Stomach (tissue), 4 donors: Measurements from ENCODE around the gene PPM1E.

Experiments
- CTCF ChIP-seq, 7 experiments: fragments of 450-650 bp in 4 of 7; fragments of 200-600 bp in 3 of 7; sonication (generic) in 3 of 7; IDR thresholded peaks; one replicate each; pipeline ENCODE4 v1.5.1; 2016 to 2019; ENCODE audit warnings: antibody characterized with exemption in 7 of 7, control low read depth in 2 of 7, mild to moderate bottlenecking in 1 of 7
- EP300 ChIP-seq: sonication (generic); formaldehyde crosslinking; IDR thresholded peaks from one replicate; pipeline ENCODE4 v1.6.1; 2017; ENCODE audit warnings: antibody characterized with exemption
- POLR2A ChIP-seq, 4 donors: fragments of 450-650 bp; IDR thresholded peaks; one replicate each; pipeline ENCODE4 v1.6.1; 2016; ENCODE audit warnings: antibody characterized with exemption in 4 of 4, control low read depth in 2 of 4, mild to moderate bottlenecking in 1 of 4, moderate library complexity in 1 of 4
- POLR2AphosphoS5 ChIP-seq, 3 donors: sonication (generic); formaldehyde crosslinking; IDR thresholded peaks; one replicate each; pipeline ENCODE4 v1.6.1; 2016; ENCODE audit warnings: antibody characterized with exemption in 3 of 3

- TF ChIP-seq POLR2A (IDR thresholded peaks at IDR 0.05): no peak
- TF ChIP-seq CTCF (IDR thresholded peaks at IDR 0.05): no peak
- no peak for TF ChIP-seq POLR2AphosphoS5 (IDR thresholded peaks at IDR 0.05)
- no peak for TF ChIP-seq EP300
These were observed 33.0 kb upstream of the PPM1E start for GRCh38 chr17:58722696-58723095.
